Fibroblast of lung (primary cell): ENCODE results near the gene TMCC1.

Source experiments
- CTCF ChIP-seq, 2 donors: IDR thresholded peaks in 1 of 2; conservative IDR thresholded peaks in 1 of 2; 1 replicate in 1 of 2; 2 replicates in 1 of 2; pipeline ENCODE4 v1.5.1; 2011 to 2012; ENCODE audit warnings: low read length in 2 of 2, control low read depth in 1 of 2, inconsistent platforms in 1 of 2, low read depth in 1 of 2, mild to moderate bottlenecking in 1 of 2
- EZH2 ChIP-seq: IDR thresholded peaks from 2 replicates; pipeline ENCODE4 v1.5.1; 2012; ENCODE audit warnings: low read length, control low read depth, mild to moderate bottlenecking; ENCODE audit errors: missing control alignments

GRCh38 chr3:129648391-129648790 is 245.1 kb downstream of the TMCC1 start:
- TF ChIP-seq CTCF (conservative IDR thresholded peaks at IDR 0.05 in 1 of 2, IDR thresholded peaks at IDR 0.05 in 1 of 2; ENCODE audit: low read depth in 1 of 2, low read length in 2 of 2), result no peak
- no peak for TF ChIP-seq EZH2
